ENCODE measurements around the gene CLSTN2. TPM values are rescaled to one million over a fixed set of nuclear protein-coding genes. Genes with fewer than 3 reads are reported as not detected.

Gene CLSTN2
- total RNA-seq, 2 donors from 2014 or later: 0.82 to 1.3 TPM

- H3K27me3 ChIP-seq: no peaks in the 10 kb centered on the region
- no peaks in the 10 kb centered on the region for H3K4me1 ChIP-seq
- H3K27ac ChIP-seq: no peak overlapping the region
- no peak overlapping the region for H3K4me3 ChIP-seq
- intact Hi-C loops (cut with DNase I): no loop called here
- no peaks in the 10 kb centered on the region for H3K9me3 ChIP-seq
- H3K36me3 ChIP-seq: no peaks in the 10 kb centered on the region
- H3K9ac ChIP-seq (ENCODE audit: low read depth in 2 of 2, low read length in 2 of 2): no peak overlapping the region
- no peak for DNase-seq
- no peak for TF ChIP-seq CTCF (IDR thresholded peaks at IDR 0.05)
Observed at GRCh38 chr3:140122183-140122582, 187.2 kb downstream of the CLSTN2 start.

DNA sequence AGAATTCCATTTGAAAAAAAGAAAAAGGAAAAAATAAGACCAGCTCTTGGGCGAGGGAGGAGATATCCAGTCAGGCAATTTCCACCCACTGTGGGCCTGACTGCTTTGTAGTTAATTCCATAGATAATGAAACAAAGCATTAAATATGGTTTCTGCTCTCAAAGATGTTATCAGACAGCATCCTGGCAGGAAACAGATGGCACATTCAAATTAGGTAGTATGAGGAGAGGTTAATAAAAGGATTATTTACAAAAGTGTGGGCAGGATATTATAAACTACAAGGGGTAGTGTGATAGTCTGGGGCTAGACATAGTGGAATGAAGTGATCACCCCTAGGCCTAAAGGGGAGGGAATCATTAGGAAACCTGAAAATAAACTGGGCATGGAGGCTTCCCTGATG, 193.2 kb downstream of the CLSTN2 start:
- no peak overlapping the region for H3K27ac ChIP-seq
- no peaks in the 10 kb centered on the region for H3K4me1 ChIP-seq
- intact Hi-C loops (cut with DNase I): no loop called here
- no peaks in the 10 kb centered on the region for H3K27me3 ChIP-seq
- H3K4me3 ChIP-seq: no peak overlapping the region
- H3K9me3 ChIP-seq: no peaks in the 10 kb centered on the region
- no peak for DNase-seq
- no peak for TF ChIP-seq CTCF (IDR thresholded peaks at IDR 0.05)
- no peaks in the 10 kb centered on the region for H3K36me3 ChIP-seq
- no peak overlapping the region for H3K9ac ChIP-seq (ENCODE audit: low read depth in 2 of 2, low read length in 2 of 2)

DNA sequence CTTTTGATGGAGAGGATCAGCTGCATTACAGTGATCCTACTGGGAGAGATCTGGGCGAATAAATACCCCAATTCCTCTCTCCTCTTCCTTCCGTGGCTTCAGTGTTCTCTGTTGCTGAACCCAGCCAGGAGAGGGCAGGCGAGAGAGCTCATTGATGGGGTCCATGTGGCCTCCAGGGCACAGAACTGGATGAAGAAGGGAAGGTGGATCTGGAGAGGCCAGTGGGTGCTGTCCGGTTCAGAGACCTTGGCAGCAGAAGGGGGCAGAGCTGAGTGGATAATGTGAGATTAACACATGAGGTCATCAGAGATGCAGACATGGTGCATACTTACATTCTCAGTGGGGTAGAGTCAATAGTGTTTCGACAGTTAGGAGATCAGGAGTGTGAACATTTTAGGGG, 193.6 kb downstream of the CLSTN2 start:
- no peaks in the 10 kb centered on the region for H3K27me3 ChIP-seq
- no peak overlapping the region for H3K4me3 ChIP-seq
- peak; percentile 20 for TF ChIP-seq CTCF (IDR thresholded peaks at IDR 0.05)
- intact Hi-C loops (cut with DNase I): no loop called here
- no peak overlapping the region for H3K27ac ChIP-seq
- H3K4me1 ChIP-seq: no peaks in the 10 kb centered on the region
- DNase-seq: peak; percentile 20
- no peaks in the 10 kb centered on the region for H3K9me3 ChIP-seq
- H3K9ac ChIP-seq (ENCODE audit: low read depth in 2 of 2, low read length in 2 of 2): no peak overlapping the region
- no peaks in the 10 kb centered on the region for H3K36me3 ChIP-seq

DNA sequence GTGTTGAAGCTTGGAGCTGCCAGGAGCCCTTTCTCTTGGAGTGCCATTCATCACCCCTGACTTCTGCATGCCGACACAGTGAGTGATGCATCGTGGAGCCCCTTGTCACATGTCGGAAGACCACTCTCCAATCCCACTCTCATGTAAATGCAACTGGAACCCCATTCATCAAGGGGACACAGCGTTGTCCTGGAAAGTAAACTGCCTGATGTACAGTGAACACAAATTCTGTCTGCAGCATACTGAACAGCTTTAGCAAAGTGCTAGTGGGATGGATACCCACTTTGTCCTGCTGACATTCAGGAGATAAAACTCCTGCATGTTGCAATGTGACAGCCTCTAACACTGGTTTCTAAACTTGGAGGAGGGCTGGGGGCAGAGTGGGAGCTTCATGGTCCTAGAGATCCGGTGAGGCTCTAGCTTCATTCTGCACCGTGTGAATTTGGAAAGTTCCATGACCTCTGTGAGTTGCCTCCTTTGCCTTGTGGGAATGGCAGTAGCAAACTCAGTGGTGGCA, 194.8 kb downstream of the CLSTN2 start:
- intact Hi-C loops (cut with DNase I): no loop called here
- Histone ChIP-seq H3K4me3 (no peak overlapping the region), H3K4me1 (no peaks in the 10 kb centered on the region), H3K9me3 (no peaks in the 10 kb centered on the region), H3K36me3 (no peaks in the 10 kb centered on the region), H3K9ac (ENCODE audit: low read depth in 2 of 2, low read length in 2 of 2) (no peak overlapping the region), H3K27me3 (no peaks in the 10 kb centered on the region), H3K27ac (no peak overlapping the region)
- TF ChIP-seq CTCF (IDR thresholded peaks at IDR 0.05): no peak
- no peak for DNase-seq

GRCh38 chr3:140131895-140132294, 196.9 kb downstream of the CLSTN2 start:
- no peak overlapping the region for H3K27ac ChIP-seq
- intact Hi-C loops (cut with DNase I): no loop called here
- no peak for TF ChIP-seq CTCF (IDR thresholded peaks at IDR 0.05)

More at GRCh38 chr3:140131895-140132294, 196.9 kb downstream of the CLSTN2 start:
- no peak overlapping the region for H3K4me3 ChIP-seq
- H3K27me3 ChIP-seq: no peaks in the 10 kb centered on the region
- DNase-seq: no peak
- no peaks in the 10 kb centered on the region for H3K9me3 ChIP-seq
- H3K36me3 ChIP-seq: no peaks in the 10 kb centered on the region
- H3K4me1 ChIP-seq: no peaks in the 10 kb centered on the region
- H3K9ac ChIP-seq (ENCODE audit: low read depth in 2 of 2, low read length in 2 of 2): no peak overlapping the region

Data from colonic mucosa (tissue), 4 donors.